Body of pancreas (tissue), 4 donors: ENCODE results near the gene APH1A. TPM values are rescaled to one million over a fixed set of nuclear protein-coding genes. Genes with fewer than 3 reads are reported as not detected.

Experiments used
- ATAC-seq: fragments of 150-250 bp; one replicate; pipeline ENCODE4 v1.9.1; 2016
- DNase-seq, 4 donors: peaks; one replicate each; pipeline ENCODE4 v3.0.0-alpha.2; 2019
- H3K27ac ChIP-seq, 4 donors: fragments of 200-600 bp; sonication (generic); 1 replicate in 3 of 4; 2 replicates in 1 of 4; pipeline versions ENCODE4 v1.5.1 to v1.6.1; 2016 to 2019; ENCODE audit warnings: mild to moderate bottlenecking in 1 of 4, mixed read lengths in 1 of 4, moderate library complexity in 1 of 4
- H3K27me3 ChIP-seq, 2 donors: fragments of 200-600 bp; sonication (generic); one replicate each; pipeline ENCODE4 v1.6.0; 2016; ENCODE audit warnings: mild to moderate bottlenecking in 1 of 2
- H3K36me3 ChIP-seq, 2 donors: fragments of 200-600 bp; sonication (generic); replicated peaks in 1 of 2; 2 replicates each; pipeline ENCODE4 v1.5.1; 2016; ENCODE audit warnings: low read depth in 2 of 2; ENCODE audit not compliant: insufficient read depth in 1 of 2
- H3K4me1 ChIP-seq: fragments of 200-600 bp; sonication (generic); one replicate; pipeline ENCODE4 v1.6.0; 2016
- H3K4me3 ChIP-seq, 2 donors: fragments of 200-600 bp; sonication (generic); 1 replicate in 1 of 2; 2 replicates in 1 of 2; pipeline ENCODE4 v1.5.1; 2016 to 2019
- H3K9me3 ChIP-seq, 3 donors: fragments of 200-600 bp; sonication (generic); 1 replicate in 2 of 3; 2 replicates in 1 of 3; pipeline ENCODE4 v1.5.1; 2016
- POLR2A ChIP-seq, 3 donors: fragments of 450-650 bp; IDR thresholded peaks; one replicate each; pipeline ENCODE4 v1.6.1; 2016; ENCODE audit warnings: antibody characterized with exemption in 3 of 3, mild to moderate bottlenecking in 2 of 3
- WGBS, 2 donors: methylation state at CpG; one replicate each; pipeline ENCODE4 v1.1.5; 2017; 5-methylcytosine and 5-hydroxymethylcytosine counted together
- intact Hi-C: fragments of 100-400 bp; cut with DNase I; formaldehyde crosslinking; loops from one replicate; pipeline ENCODE4 v1.15.1; 2023
- total RNA-seq, 2 donors: library from RNA; depleted of rRNA; stranded (reverse); fragments of >200 nt; gene quantifications; one replicate each; pipeline ENCODE4 v1.1.0, GENCODE V29; 2016
- TF ChIP-seq, protein P1 (sequence below), 7 experiments: fragments of 450-650 bp in 4 of 7; fragments of 200-600 bp in 3 of 7; sonication (generic) in 3 of 7; IDR thresholded peaks; one replicate each; pipeline ENCODE4 v1.5.1; 2016 to 2019; ENCODE audit warnings: antibody characterized with exemption in 7 of 7

Gene APH1A
- total RNA-seq, 2 donors from 2014 or later, result 33.0 to 56.6 TPM

- Histone ChIP-seq H3K4me3 (peak overlapping the region in 1 of 2 donors; percentile 8), H3K9me3 (no peaks in the 10 kb centered on the region), H3K36me3 (no peaks in the 10 kb centered on the region), H3K27me3 (no peaks in the 10 kb centered on the region), H3K27ac (peak overlapping the region; percentile 86 to 91 (median 88)), H3K4me1 (peaks cover 31% of the 10 kb centered on the region)
- DNase-seq (peak; percentile 77 to 87 (median 80)), ATAC-seq (peak; percentile 54)
- no peak for TF ChIP-seq POLR2A (IDR thresholded peaks at IDR 0.05)
- TF ChIP-seq, protein P1, sequence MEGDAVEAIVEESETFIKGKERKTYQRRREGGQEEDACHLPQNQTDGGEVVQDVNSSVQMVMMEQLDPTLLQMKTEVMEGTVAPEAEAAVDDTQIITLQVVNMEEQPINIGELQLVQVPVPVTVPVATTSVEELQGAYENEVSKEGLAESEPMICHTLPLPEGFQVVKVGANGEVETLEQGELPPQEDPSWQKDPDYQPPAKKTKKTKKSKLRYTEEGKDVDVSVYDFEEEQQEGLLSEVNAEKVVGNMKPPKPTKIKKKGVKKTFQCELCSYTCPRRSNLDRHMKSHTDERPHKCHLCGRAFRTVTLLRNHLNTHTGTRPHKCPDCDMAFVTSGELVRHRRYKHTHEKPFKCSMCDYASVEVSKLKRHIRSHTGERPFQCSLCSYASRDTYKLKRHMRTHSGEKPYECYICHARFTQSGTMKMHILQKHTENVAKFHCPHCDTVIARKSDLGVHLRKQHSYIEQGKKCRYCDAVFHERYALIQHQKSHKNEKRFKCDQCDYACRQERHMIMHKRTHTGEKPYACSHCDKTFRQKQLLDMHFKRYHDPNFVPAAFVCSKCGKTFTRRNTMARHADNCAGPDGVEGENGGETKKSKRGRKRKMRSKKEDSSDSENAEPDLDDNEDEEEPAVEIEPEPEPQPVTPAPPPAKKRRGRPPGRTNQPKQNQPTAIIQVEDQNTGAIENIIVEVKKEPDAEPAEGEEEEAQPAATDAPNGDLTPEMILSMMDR (IDR thresholded peaks at IDR 0.05), result peak; percentile 55 to 86 (median 70)
- WGBS, 2 donors, result 0 to 2% methylated on average over 15 of the region's 15 CpGs
- intact Hi-C loops, result no loop called here
These were observed 12.5 kb upstream of the APH1A start for GRCh38 chr1:150281221-150281757.

DNA sequence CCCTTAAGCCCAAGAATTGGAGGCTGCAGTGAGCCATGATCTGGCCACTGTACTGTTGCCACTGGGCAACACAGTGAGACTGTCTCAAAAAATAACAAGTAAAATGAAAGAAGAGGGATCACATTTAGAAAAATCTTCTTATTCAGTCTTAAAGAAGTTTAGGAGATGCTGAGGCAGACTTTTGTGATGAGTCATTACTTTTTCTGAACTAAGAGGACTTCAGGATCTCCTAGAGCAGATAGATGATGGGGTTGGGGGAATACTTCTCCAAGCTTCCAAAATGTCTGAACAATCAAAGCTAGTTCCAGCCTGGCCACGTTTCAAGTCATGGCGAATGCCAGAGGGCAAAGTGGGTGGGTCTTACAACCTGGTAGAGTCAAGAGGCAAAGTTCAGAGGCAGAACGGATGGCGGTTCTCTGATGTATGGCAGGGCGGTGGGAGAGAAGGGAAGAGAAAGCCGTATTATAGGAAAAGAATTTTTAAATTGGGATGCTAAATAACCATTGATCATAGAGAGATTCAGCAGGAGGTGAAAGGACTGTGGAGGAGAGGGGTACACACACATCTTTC is 11.4 kb upstream of the APH1A start:
- H3K9me3 ChIP-seq, result no peaks in the 10 kb centered on the region
- no peak overlapping the region for H3K4me3 ChIP-seq
- no peaks in the 10 kb centered on the region for H3K36me3 ChIP-seq
- no peak for ATAC-seq
- peaks cover 31% of the 10 kb centered on the region for H3K4me1 ChIP-seq
- intact Hi-C loops, result no loop called here
- DNase-seq, result peak in 1 of 4 donors; percentile 23
- TF ChIP-seq, protein P1 (IDR thresholded peaks at IDR 0.05), result no peak
- TF ChIP-seq POLR2A (IDR thresholded peaks at IDR 0.05), result no peak
- H3K27ac ChIP-seq, result no peak overlapping the region
- 49 to 53% methylated on average over 6 of the region's 6 CpGs for WGBS, 2 donors
- no peaks in the 10 kb centered on the region for H3K27me3 ChIP-seq

DNA sequence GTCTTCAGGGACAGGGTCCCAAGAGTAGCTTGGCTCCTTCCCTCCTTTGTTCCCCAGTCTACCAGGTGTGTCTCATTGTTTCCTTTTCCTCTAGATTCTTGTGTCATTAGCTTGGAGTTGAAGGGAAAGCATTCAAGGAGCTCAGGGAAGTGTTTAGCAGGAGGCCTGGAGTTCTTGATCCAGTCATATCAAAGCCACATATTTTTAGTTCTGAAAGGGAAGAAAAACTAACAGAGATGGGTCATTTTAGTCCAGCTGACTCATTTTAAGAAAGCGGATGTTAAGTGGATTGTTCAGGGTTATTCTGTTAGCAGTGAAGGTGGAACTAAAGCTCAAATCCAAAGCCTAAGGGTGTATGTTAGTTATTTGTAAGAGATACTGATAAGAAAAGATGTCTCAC is 4.5 kb upstream of the APH1A start:
- TF ChIP-seq, protein P1 (IDR thresholded peaks at IDR 0.05), result no peak
- no peak for TF ChIP-seq POLR2A (IDR thresholded peaks at IDR 0.05)
- H3K4me1 ChIP-seq, result no peaks in the 10 kb centered on the region
- no peak for ATAC-seq
- no peak overlapping the region for H3K4me3 ChIP-seq
- no peak for DNase-seq
- 64 to 68% methylated on average over 1 of the region's 1 CpG for WGBS, 2 donors
- no peaks in the 10 kb centered on the region for H3K36me3 ChIP-seq
- H3K27ac ChIP-seq, result no peak overlapping the region
- no peaks in the 10 kb centered on the region for H3K9me3 ChIP-seq
- no peaks in the 10 kb centered on the region for H3K27me3 ChIP-seq
- intact Hi-C loops, result no loop called here

DNA sequence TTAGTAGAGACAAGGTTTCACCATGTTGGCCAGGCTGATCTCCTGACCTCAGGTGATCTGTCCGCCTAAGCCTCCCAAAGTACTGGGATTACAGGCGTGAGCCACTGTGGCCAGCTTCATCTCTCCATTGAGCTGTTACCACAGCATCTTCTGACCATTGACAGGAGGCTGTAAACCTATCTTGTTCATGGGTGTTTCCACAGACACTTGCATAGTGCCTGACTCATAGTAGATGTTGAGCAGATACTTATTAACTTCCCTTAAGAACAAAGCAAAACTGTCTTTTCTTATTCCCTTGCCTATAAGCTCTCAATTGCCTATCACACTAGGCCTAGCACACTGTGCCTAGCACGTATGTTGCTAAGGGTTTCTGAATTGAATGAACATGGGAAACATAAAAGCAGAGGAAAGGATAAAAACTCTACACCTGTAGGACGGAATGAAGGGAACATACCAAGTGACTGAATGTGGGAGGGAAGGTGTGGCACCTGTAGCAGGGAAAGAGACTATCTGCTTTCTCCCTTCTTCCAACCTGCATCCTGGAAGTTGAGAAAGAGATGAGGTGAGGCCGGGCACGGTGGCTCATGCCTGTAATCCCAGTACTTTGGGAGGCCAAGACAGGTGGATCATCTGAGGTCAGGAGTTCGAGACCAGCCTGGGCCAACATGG is 2.6 kb upstream of the APH1A start:
- H3K27me3 ChIP-seq, result no peaks in the 10 kb centered on the region
- no peak overlapping the region for H3K4me3 ChIP-seq
- WGBS, 2 donors, result 70 to 81% methylated on average over 7 of the region's 7 CpGs
- intact Hi-C loops, result no loop called here
- peaks cover 0 to 3% of the 10 kb centered on the region in 2 donors for H3K36me3 ChIP-seq
- no peak for DNase-seq
- TF ChIP-seq, protein P1 (IDR thresholded peaks at IDR 0.05), result no peak
- no peak for TF ChIP-seq POLR2A (IDR thresholded peaks at IDR 0.05)
- H3K9me3 ChIP-seq, result no peaks in the 10 kb centered on the region
- H3K4me1 ChIP-seq, result peaks cover 12% of the 10 kb centered on the region
- ATAC-seq, result no peak
- H3K27ac ChIP-seq, result no peak overlapping the region
